GM21526 (cell line): ENCODE measurements around the gene TRPM8.

Experiments
- ATAC-seq: cut with Tn5 transposase; IDR thresholded peaks from one replicate; pipeline ENCODE4 v1.9.1; 2021; ENCODE audit warnings: moderate library complexity; ENCODE audit not compliant: unreplicated experiment, low FRiP score

The TRPM8 gene

DNA sequence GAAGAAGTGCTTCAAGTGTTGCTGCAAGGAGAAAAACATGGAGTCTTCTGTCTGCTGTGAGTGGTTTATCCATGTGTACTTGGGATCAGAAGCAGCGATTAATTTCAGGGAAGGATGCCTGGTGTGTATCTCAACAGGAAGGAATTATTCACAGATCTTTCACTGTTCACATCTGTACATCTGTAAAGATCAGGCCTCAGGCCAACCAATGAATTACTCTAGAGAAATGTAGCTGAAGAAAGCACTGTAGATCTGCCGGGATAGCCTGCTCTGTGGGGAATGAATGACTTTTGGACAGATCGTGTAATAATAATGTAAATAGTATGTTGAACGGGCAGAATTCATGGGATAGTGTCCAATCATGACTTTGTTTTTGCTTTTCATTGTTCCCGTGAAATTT lies 79.3 kb downstream of the TRPM8 start:
- ATAC-seq: no peak

DNA sequence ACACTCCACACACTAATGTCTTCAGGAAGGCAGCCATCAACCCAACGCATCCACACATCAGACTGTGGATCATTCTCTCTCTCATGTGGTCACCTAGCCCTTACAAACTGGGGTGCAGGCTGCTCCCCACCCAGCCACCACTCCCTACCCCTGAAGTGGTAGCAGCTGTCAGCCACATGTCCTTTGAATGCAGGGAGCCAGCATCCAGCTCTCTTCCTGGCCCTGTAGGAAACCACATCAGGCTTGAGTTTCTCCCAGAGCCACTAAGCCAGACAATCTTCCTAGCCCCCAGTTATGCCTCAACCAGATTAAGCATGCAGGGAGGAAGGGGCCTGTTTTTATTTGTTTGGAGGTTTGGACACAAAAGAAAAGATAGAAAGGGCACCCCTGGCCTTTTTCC lies 80.5 kb downstream of the TRPM8 start:
- no peak for ATAC-seq

DNA sequence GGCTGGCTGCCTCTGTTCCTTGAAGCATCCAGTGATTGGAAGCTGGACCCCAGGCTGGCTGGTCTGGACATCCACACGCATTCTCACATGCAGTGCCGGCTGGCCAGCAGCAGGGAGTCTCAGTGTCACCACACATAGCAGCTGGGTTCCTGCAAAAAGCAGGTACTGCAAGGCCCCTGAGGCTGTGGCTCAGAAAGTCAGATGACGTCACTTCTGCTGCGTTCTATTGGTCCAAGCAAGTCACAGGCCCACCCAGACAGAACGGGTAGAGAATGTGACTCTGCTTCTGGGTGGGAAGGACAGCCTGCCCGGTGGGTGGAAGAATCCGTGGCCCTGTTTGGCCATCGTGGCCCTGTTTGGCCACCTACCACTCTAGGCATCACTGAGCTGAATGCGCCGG lies 82.0 kb downstream of the TRPM8 start:
- no peak for ATAC-seq

DNA sequence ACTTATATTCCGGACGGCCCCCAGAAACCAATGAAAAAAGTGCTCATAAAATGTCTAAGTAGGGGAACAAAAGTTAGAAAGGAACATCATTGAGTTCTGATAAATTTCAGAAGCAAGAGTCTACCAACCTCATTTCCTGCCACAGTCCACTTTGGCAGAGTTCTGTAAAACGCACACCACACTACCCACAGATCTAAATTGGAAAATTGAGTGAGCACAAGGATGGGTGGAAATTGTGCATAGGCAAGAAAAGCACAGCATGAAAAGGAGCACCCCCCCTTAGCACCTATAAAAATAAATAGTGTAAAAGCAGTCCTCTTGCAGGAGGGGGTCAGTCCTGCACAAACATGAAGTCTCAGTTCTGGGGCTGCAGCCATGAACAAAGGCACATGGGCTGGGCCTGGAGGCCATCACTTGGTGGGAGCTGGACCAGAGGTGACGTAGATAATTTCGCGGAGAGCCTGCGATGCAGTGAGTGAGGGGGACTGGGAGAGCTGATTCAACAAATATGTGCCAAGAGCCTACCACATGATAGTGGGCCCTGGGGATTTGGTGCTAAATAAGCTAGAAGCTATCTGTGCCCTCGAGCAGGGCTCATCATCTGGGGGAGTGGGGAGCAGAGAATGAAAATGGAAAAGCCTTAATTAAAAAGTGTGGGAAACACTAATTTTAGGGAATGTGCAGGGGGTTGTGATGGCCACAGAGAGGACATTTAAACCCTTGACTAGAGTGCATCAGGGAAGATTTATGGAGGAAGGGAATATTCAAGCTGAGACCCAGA lies 84.4 kb downstream of the TRPM8 start:
- no peak for ATAC-seq

DNA sequence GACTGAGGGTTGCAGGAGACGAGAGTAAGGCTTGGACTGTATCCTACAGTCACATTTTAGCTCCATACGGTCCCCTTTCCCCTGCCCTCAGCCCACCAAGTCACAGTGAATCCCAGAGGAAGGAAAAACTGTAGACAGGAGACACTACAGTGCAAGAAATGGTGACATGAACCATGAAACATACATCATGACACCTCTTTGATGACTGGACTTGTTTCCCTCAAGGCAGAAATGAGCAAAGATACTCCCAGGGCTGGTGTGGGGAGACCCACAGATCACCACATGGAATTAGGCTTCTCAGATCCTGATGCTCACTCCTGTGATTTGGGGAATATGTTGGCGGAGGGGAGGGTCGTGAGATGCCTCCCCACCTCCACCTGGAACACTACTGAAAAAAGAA lies 85.1 kb downstream of the TRPM8 start:
- ATAC-seq: no peak

DNA sequence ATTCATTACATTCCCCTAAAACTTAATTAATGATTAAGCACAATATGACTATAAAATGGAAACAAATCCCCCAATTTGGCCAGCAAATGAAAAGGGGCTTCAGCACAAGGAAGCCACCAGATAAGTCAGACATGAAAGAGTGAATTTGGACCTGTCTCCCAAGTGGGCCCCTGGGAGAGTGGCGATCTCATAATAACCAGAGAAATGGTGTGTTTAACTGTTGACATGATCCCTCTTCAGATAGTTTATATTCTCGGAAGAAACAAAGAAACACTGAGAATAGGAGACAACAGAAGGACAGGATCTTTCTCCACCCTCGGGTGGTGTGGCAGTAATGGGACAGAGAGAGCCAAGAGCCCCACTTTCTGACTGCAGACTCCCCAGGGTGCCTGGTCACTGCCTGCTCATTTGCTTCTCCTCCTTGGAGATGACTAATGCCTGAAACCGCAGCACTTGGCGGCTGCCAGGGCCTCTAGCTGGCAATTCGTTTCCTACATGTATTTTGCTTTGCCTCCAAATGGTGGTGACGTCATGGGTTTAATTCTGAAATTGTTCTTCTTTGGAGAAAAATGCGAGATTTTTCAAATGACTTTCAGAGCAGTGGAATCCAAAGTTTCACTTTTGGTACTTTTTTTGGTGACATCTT lies 86.9 kb downstream of the TRPM8 start:
- ATAC-seq: no peak

DNA sequence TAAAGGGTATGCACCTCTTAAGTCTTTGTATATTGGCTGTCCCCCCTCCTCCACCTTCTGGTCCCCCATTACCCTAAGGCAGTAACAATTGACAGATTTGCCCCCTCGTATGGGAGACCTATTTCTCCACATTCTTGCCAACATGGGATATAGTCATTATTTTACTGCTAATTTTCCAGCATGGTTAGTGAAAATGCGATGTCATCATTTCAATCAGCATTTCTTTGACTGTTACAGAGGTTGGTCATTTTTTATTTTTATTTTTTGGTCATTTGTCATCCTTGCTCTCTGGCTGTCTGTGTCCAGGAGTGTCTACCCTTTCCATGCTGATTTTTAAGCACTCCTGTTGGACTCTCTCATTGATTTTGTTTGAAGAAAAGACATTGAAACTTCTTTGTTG lies 88.0 kb downstream of the TRPM8 start:
- no peak for ATAC-seq

DNA sequence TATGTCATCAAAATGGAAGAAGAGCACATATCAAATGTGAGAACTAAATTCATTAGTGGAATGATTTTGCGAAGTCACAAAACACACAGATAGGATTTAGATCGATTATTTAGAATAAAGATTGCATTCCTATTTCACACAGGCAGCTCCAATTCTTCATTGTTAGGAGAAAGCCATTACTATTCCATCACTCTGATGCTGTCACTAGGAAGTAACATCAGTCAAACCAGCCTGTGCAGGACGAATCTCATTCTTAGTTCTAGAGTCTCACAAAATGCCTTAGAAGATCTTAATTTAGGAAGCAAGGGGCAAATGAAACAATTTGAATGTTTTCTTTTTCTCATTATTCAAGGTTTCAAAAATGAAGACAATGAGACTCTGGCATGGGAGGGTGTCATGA lies 89.3 kb downstream of the TRPM8 start:
- ATAC-seq: no peak

DNA sequence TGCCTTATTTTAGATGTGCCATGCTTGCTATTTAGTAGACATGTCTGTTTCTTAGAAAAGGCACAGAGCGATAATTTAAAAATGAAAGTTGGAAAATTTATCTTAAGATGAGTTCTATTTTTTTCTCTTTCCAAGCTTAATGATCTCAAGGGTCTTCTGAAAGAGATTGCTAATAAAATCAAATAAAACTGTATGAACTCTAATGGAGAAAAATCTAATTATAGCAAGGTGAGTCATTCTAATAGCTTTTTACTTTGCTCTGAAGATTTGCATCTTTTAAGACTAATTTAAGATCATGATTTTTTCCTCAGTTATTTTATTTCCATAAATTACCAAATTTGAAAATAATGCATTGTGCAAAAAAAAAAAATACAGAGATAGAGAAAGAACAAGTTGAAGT lies 97.3 kb downstream of the TRPM8 start:
- ATAC-seq: no peak

DNA sequence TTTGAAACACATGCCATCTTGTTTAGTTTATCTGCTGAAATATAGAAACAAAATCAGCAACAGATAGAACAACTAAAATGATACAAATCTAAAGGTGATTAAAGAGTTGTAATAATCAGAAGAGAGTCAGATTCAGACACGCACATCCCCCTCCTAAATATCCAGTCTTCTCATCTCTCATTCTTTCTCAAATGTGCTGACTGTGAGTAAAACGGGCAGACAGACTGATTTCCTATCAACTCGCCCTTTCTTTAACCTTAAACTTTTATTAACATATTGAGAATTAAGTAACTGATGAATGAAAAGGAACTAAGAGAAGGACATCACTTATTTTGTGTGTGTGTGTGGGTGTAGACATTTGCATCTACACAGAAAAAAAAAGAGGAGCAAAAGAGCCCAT lies 98.7 kb downstream of the TRPM8 start:
- no peak for ATAC-seq

DNA sequence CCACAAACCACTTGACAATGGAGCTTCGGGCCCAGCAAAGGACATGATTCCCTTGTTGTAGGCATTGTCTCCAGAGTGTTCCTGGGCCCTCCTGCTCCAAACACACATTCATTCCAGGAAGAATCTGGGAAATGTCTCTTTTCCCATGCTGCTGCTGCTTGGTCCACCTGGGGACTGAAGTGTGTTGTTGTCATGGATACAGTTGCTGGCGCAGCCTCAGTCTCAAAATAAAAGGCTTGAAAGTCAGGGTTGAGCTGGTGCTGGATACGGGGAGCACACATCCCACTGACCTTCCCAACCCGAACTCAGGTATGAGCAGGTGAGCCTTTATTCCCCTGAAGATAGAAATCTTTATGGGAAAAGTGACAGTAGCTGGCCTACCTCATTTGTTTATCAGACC lies 102.7 kb downstream of the TRPM8 start:
- ATAC-seq: no peak

DNA sequence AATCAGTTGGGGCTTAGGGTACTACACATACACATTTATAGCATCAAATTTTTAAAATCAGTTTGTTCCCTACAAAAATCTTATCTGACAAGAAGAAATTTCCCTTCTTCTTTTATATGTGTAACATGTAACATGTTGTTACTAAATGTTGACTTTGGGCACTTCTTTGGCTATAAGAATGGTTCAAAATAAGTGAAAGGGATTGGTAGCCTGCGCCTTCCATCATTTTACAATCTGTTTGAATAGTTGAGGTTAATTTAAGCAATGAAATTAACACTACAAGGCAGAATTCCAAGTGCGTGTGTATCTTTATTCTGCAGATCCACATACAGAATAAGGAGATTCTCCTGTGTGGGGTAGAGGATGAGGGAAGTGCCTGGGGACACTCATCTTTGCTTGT lies 103.2 kb downstream of the TRPM8 start:
- ATAC-seq: no peak

DNA sequence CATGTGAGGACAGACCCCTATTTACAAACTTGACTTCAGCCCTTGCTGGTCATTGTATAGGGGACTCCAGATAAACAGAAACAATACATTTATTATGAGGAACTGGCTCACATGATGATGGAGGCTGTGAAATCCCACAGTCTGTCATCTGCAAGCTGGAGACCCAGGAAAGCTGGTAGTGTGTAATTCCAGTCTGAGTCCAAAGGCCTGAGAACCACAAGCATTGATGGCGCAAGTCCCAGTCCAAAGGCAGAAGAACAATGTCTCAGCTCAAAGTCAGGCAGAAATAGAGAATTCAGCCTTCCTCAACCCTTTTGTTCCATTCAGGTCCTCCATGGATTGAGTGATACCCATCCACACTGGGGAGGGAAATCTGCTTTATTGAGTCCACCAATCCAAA lies 105.3 kb downstream of the TRPM8 start:
- ATAC-seq: no peak

DNA sequence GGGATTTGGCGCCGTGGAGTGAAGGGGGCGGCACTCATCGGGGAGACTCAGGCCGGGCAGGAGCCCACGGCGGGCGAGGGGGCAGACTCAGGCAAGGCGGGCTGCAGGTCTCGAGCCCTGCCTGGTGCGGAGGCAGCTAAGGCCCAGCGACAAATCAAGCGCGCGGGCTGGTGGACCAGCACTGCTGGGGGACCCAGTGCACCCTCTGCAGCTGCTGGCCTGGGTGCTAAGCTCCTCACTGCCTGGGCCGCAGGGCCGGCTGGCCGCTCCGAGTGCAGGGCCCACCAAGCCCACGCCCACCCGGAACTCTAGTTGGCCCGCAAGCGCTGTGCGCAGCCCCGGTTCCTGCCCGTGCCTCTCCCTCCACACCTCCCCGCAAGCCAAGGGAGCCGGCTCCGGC lies 107.1 kb downstream of the TRPM8 start:
- no peak for ATAC-seq

DNA sequence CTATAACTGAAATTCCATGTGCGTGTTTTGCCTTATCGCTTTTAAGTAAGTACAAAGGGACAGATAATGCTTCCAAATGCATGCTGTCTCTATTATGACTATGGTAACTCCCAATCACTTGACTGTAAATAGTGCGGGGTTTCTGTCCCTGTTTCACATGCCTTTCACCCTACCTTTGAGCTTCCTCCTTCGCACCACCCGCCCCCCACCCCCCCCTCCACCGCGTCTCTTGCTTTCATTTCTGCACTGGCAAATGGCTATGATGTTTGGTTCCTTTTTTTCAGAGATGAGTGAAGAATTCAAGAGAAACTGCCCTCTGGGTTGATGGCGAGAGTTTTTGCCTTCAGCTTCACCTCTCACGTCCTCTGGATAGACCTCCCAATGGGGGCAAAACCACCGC lies 108.3 kb downstream of the TRPM8 start:
- no peak for ATAC-seq

DNA sequence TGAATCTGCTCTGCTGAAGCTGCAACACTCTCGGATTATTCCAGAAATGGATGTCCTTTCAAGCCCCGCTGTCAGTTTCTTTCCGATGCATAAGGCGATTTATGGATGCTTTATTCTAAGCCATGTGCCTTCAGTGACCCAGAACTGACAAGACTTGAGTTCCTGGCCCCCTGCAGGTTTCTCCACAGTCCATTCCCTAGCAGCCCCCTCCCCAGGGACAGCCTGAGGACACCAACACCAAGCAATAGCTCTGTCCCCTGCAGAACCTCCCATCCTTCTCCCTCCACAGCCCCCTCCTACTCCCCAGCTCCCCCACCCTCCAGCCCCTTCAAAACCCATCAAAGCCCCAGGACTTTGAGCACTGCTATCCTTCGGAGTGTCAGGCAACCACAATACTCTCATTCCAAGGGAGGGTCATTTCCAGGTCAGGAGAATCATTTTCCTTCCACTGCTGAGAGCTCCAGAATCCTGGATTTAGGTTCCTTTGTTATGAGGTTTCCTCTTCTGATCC lies 108.8 kb downstream of the TRPM8 start:
- no peak for ATAC-seq

DNA sequence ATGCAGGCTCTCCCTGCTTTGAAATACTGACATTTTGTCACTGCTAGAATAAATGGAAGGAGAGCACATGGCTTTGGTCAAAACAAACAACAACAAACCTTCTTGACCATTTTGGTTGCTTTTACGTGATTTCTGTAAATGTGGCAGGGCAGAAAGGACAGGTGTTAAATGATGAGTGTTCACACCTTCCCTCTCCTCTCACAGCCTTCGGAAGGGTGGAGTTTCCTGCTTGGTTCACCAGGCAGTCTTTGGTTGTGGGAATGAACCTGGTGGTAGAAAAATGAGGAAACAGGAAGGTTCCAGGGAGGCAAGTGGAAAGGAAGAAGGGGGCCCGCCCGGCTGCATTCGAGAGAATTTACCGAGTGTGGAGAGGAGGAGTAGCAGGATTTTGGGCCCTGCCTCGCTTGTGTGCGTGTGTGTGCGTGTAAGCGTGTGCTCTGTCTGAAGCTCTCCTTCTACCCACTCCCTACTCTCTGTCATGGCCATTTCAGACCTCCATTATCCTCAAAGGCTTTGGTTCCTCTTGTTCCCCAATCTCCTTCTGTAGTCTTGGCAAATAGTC lies 109.6 kb downstream of the TRPM8 start:
- no peak for ATAC-seq

DNA sequence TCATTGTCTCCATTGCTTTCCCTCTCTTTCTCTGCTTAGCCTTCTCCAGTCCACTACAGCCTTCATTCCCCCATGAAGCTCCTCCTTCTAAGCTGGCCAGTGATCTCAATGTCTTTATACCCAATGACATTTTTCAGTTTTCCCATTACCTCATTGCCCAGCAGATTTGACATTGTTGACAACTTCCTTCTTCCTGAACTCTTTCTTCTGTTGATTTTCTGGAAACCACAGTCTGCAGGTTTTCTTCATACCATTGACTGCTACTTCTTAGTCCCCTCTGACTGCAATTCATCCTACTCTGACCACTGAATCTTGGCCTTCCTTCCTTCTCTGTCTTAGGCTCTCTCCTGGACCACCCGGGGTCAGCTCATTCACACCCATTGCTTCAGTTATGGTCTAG lies 110.5 kb downstream of the TRPM8 start:
- ATAC-seq: no peak

DNA sequence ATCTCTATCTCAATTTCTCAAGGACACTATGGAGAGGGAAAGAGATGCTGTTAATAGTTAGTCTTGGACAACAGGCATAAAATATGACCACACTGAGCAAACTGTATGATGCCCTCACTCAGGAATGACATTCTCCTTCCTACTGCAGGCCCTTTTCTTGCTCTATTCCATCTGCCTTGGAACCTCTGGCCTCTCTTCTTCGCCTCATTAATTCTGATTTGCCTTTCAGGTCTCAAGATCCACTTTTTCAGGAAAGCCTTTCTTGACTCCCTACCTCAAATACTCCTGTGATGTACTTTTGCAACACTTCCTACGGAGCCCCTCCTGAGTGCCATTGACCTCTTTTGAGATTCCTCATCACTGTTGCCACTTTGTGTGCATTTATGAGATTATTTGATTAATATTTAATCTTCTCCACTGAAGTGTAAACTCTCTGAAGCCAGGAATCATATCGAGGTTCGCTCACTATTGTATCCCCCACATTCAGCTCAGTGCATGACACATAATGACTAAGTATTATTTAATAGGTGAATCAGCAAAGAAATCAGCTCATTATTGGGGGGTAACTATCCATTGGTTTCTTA lies 112.1 kb downstream of the TRPM8 start:
- no peak for ATAC-seq

DNA sequence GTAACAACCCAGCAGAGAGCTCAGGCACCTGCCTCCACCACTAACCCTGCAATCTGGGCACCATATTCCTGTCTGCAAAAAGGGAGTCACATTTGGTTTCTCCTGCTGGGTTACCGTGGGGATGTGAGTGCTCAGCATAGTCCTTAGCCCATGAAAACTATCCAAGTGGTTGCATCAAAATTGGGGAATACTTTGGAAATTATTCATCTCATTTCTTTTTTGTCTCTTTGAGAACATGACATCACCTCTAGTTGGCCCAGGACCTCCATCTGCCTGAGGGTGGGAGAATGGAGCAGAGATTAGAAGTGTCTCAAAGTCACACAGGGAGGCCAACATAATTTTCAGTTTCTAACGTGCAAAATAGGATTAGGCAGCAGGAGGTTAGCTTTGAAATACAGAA lies 114.0 kb downstream of the TRPM8 start:
- no peak for ATAC-seq

DNA sequence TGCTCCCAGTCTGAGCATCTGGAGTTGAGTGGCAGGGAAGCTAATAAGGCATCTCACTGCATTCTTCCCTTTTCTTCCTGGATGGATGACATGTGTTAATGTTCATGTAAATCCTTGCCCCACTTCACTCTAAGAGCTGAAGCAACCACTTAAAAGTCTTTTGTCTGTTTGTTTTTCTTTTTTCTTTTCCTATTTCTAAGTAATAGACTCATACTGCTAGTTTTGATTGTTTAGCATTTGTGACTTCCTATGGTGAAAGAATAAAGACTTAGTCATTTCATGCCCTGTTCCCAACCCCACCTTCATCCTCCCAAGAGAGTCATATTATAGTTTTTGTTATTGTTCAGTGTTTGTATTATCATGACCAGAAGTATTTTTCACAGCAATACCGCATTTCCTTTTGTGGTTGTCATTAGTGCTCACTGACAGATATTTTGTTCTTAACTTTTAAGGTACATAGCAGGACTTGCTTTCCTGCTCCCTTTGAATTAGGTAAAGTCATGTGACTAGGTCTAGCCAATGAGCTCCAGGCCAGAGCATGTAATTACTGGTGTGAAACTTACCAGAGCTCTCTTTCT lies 115.2 kb downstream of the TRPM8 start:
- no peak for ATAC-seq
